Measurements from ENCODE around the gene GPR108. TPM values are rescaled to one million over a fixed set of nuclear protein-coding genes. Genes with fewer than 3 reads are reported as not detected.

Gene GPR108
- total RNA-seq, 2 donors from 2014 or later: 130 to 162 TPM

GRCh38 chr19:6694147-6694815 lies 43.1 kb downstream of the GPR108 start:
- Mint-ChIP-seq H3K4me1 (ENCODE audit: low read depth) (peaks cover 10% of the 10 kb centered on the region), H3K36me3 (ENCODE audit: insufficient read depth in 2 of 2) (peaks cover 0 to under 1% of the 10 kb centered on the region in 2 donors), H3K9me3 (no peaks in the 10 kb centered on the region), H3K4me3 (no peak overlapping the region), H3K27me3 (ENCODE audit: low read depth) (no peaks in the 10 kb centered on the region), H3K27ac (no peak overlapping the region)
- DNase-seq: no peak
- ATAC-seq (replicated peaks in 1 of 2): no peak

GRCh38 chr19:6693681-6694080 lies 43.7 kb downstream of the GPR108 start:
- ATAC-seq (replicated peaks in 1 of 2): no peak
- H3K27ac Mint-ChIP-seq: no peak overlapping the region
- no peaks in the 10 kb centered on the region for H3K27me3 Mint-ChIP-seq (ENCODE audit: low read depth)
- H3K9me3 Mint-ChIP-seq: peaks cover 2% of the 10 kb centered on the region in 2 donors
- DNase-seq: no peak
- H3K4me3 Mint-ChIP-seq: no peak overlapping the region
- H3K4me1 Mint-ChIP-seq (ENCODE audit: low read depth): peaks cover 12% of the 10 kb centered on the region
- H3K36me3 Mint-ChIP-seq (ENCODE audit: insufficient read depth in 2 of 2): peaks cover 0 to 3% of the 10 kb centered on the region in 2 donors

GRCh38 chr19:6693056-6693471 lies 44.3 kb downstream of the GPR108 start:
- H3K4me1 Mint-ChIP-seq (ENCODE audit: low read depth): peaks cover 14% of the 10 kb centered on the region
- H3K36me3 Mint-ChIP-seq (ENCODE audit: insufficient read depth in 2 of 2): peaks cover 0 to 3% of the 10 kb centered on the region in 2 donors
- DNase-seq: no peak
- no peaks in the 10 kb centered on the region for H3K27me3 Mint-ChIP-seq (ENCODE audit: low read depth)
- ATAC-seq (replicated peaks in 1 of 2): no peak
- H3K4me3 Mint-ChIP-seq: no peak overlapping the region
- no peak overlapping the region for H3K27ac Mint-ChIP-seq
- peaks cover 3 to 4% of the 10 kb centered on the region in 2 donors for H3K9me3 Mint-ChIP-seq

GRCh38 chr19:6692027-6692426 lies 45.4 kb downstream of the GPR108 start:
- ATAC-seq (replicated peaks in 1 of 2) (no peak), DNase-seq (no peak)
- Mint-ChIP-seq H3K4me1 (ENCODE audit: low read depth) (peaks cover 16% of the 10 kb centered on the region), H3K27me3 (ENCODE audit: low read depth) (no peaks in the 10 kb centered on the region), H3K4me3 (no peak overlapping the region), H3K36me3 (ENCODE audit: insufficient read depth in 2 of 2) (peaks cover 0 to 3% of the 10 kb centered on the region in 2 donors), H3K27ac (no peak overlapping the region), H3K9me3 (peaks cover 3 to 4% of the 10 kb centered on the region in 2 donors)

- no peak overlapping the region for H3K4me3 Mint-ChIP-seq
- peaks cover 11% of the 10 kb centered on the region for H3K4me1 Mint-ChIP-seq (ENCODE audit: low read depth)
- no peak overlapping the region for H3K27ac Mint-ChIP-seq
- ATAC-seq (replicated peaks in 1 of 2) (no peak), DNase-seq (no peak)
- peaks cover 0 to 3% of the 10 kb centered on the region in 2 donors for H3K36me3 Mint-ChIP-seq (ENCODE audit: insufficient read depth in 2 of 2)
- H3K27me3 Mint-ChIP-seq (ENCODE audit: low read depth): no peaks in the 10 kb centered on the region
- peaks cover 3 to 4% of the 10 kb centered on the region in 2 donors for H3K9me3 Mint-ChIP-seq
Measured at GRCh38 chr19:6691342-6691741, 46.0 kb downstream of the GPR108 start.

GRCh38 chr19:6690160-6690885 lies 47.1 kb downstream of the GPR108 start:
- Mint-ChIP-seq H3K4me1 (ENCODE audit: low read depth) (peaks cover 10% of the 10 kb centered on the region), H3K27ac (no peak overlapping the region), H3K36me3 (ENCODE audit: insufficient read depth in 2 of 2) (peaks cover 0 to 3% of the 10 kb centered on the region in 2 donors), H3K27me3 (ENCODE audit: low read depth) (no peaks in the 10 kb centered on the region), H3K4me3 (no peak overlapping the region), H3K9me3 (peaks cover 3 to 4% of the 10 kb centered on the region in 2 donors)
- DNase-seq (no peak), ATAC-seq (replicated peaks in 1 of 2) (no peak)

- Mint-ChIP-seq H3K36me3 (ENCODE audit: insufficient read depth in 2 of 2) (peaks cover 0 to 3% of the 10 kb centered on the region in 2 donors), H3K4me1 (ENCODE audit: low read depth) (peaks cover 22% of the 10 kb centered on the region), H3K4me3 (no peak overlapping the region), H3K27ac (no peak overlapping the region), H3K9me3 (peaks cover 4% of the 10 kb centered on the region in 2 donors), H3K27me3 (ENCODE audit: low read depth) (peaks cover 6% of the 10 kb centered on the region)
- ATAC-seq (replicated peaks in 1 of 2) (peak; percentile 80 to 88), DNase-seq (no peak)
Measured at GRCh38 chr19:6687114-6687513, 50.3 kb downstream of the GPR108 start.

GRCh38 chr19:6686628-6686975 lies 50.8 kb downstream of the GPR108 start:
- peaks cover 22% of the 10 kb centered on the region for H3K4me1 Mint-ChIP-seq (ENCODE audit: low read depth)
- no peak overlapping the region for H3K27ac Mint-ChIP-seq
- H3K4me3 Mint-ChIP-seq: no peak overlapping the region
- ATAC-seq (replicated peaks in 1 of 2): no peak
- peaks cover 0 to 3% of the 10 kb centered on the region in 2 donors for H3K36me3 Mint-ChIP-seq (ENCODE audit: insufficient read depth in 2 of 2)
- H3K9me3 Mint-ChIP-seq: peaks cover 4% of the 10 kb centered on the region in 2 donors
- H3K27me3 Mint-ChIP-seq (ENCODE audit: low read depth): peaks cover 6% of the 10 kb centered on the region
- DNase-seq: no peak

GRCh38 chr19:6685962-6686627 lies 51.3 kb downstream of the GPR108 start:
- H3K27me3 Mint-ChIP-seq (ENCODE audit: low read depth): peaks cover 6% of the 10 kb centered on the region
- no peak overlapping the region for H3K27ac Mint-ChIP-seq
- DNase-seq (no peak), ATAC-seq (replicated peaks in 1 of 2) (no peak)
- peaks cover 22% of the 10 kb centered on the region for H3K4me1 Mint-ChIP-seq (ENCODE audit: low read depth)
- peaks cover 4% of the 10 kb centered on the region in 2 donors for H3K9me3 Mint-ChIP-seq
- H3K36me3 Mint-ChIP-seq (ENCODE audit: insufficient read depth in 2 of 2): peaks cover 0 to 3% of the 10 kb centered on the region in 2 donors
- no peak overlapping the region for H3K4me3 Mint-ChIP-seq

GRCh38 chr19:6685482-6685881 lies 51.9 kb downstream of the GPR108 start:
- ATAC-seq (replicated peaks in 1 of 2) (no peak), DNase-seq (no peak)
- Mint-ChIP-seq H3K4me1 (ENCODE audit: low read depth) (peaks cover 29% of the 10 kb centered on the region), H3K27me3 (ENCODE audit: low read depth) (peaks cover 6% of the 10 kb centered on the region), H3K4me3 (no peak overlapping the region), H3K36me3 (ENCODE audit: insufficient read depth in 2 of 2) (peaks cover 0 to 5% of the 10 kb centered on the region in 2 donors), H3K27ac (no peak overlapping the region), H3K9me3 (peaks cover 6% of the 10 kb centered on the region in 2 donors)

- Mint-ChIP-seq H3K27me3 (ENCODE audit: low read depth) (peaks cover 6% of the 10 kb centered on the region), H3K9me3 (peaks cover 12% of the 10 kb centered on the region in 2 donors), H3K4me3 (no peak overlapping the region), H3K4me1 (ENCODE audit: low read depth) (peaks cover 43% of the 10 kb centered on the region), H3K27ac (no peak overlapping the region), H3K36me3 (ENCODE audit: insufficient read depth in 2 of 2) (peaks cover 5 to 9% of the 10 kb centered on the region in 2 donors)
- ATAC-seq (replicated peaks in 1 of 2) (peak; percentile 53 to 75), DNase-seq (no peak)
Measured at GRCh38 chr19:6683971-6684370, 53.4 kb downstream of the GPR108 start.

GRCh38 chr19:6682607-6683128 lies 54.7 kb downstream of the GPR108 start:
- ATAC-seq (replicated peaks in 1 of 2) (no peak), DNase-seq (no peak)
- Mint-ChIP-seq H3K27ac (no peak overlapping the region), H3K36me3 (ENCODE audit: insufficient read depth in 2 of 2) (peaks cover 10 to 14% of the 10 kb centered on the region in 2 donors), H3K4me1 (ENCODE audit: low read depth) (peaks cover 52% of the 10 kb centered on the region), H3K9me3 (peaks cover 8 to 10% of the 10 kb centered on the region in 2 donors), H3K27me3 (ENCODE audit: low read depth) (peaks cover 6% of the 10 kb centered on the region), H3K4me3 (no peak overlapping the region)

GRCh38 chr19:6680141-6680540 lies 57.2 kb downstream of the GPR108 start:
- H3K27ac Mint-ChIP-seq: no peak overlapping the region
- H3K36me3 Mint-ChIP-seq (ENCODE audit: insufficient read depth in 2 of 2): peaks cover 12 to 14% of the 10 kb centered on the region in 2 donors
- DNase-seq (no peak), ATAC-seq (replicated peaks in 1 of 2) (no peak)
- peaks cover 11% of the 10 kb centered on the region in 2 donors for H3K9me3 Mint-ChIP-seq
- no peak overlapping the region for H3K4me3 Mint-ChIP-seq
- peaks cover 6% of the 10 kb centered on the region for H3K27me3 Mint-ChIP-seq (ENCODE audit: low read depth)
- H3K4me1 Mint-ChIP-seq (ENCODE audit: low read depth): peaks cover 70% of the 10 kb centered on the region

Measured in activated T-cell treated with anti-CD3 and anti-CD28 coated beads, Interleukin-2, amount 50 U/mL, for 72 hours (primary cell).